ENCODE measurements around the gene ALDOB. TPM values are rescaled to one million over a fixed set of nuclear protein-coding genes. Genes with fewer than 3 reads are reported as not detected.

ALDOB gene
- total RNA-seq, 1 experiment from 2014 or later = not detected

DNA sequence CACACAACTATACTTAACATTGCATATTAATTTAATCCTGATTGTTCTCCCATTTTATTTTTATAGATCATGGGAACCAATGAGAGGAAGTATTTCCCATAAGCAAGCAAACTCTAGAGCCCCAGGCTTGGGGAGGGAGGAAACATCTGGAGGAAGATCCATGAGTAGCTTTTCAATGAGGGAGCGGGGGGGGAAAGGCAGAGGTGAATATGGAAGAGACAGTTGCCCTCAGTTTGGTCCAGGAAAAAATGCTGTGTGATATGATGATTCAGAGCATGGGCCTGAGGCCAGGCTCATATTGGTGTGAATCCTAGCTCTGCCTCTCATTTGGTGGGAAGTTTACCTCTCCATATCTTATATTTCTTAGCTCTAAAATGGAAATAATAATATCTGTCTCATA, 42.2 kb upstream of the ALDOB start:
- peaks cover 25% of the 10 kb centered on the region for H3K36me3 Mint-ChIP-seq (ENCODE audit: insufficient read depth, unreplicated experiment)
- peak overlapping the region; percentile 93 for H3K27ac Mint-ChIP-seq (ENCODE audit: low read depth, unreplicated experiment)
- ChIA-PET POLR2A (interaction anchor here (0.7 to 7.7 kb wide), 6 partner anchors 9 to 56 kb away, joined by 3 to 92 read pairs (median 18); partner anchors contain the start of gene RNF20), CTCF (interaction anchor here (0.9 to 15.0 kb wide), 7 partner anchors 10 to 89 kb away, joined by 3 to 173 read pairs (median 6); no protein-coding TSS in a partner anchor)
- TF ChIP-seq, protein P1, sequence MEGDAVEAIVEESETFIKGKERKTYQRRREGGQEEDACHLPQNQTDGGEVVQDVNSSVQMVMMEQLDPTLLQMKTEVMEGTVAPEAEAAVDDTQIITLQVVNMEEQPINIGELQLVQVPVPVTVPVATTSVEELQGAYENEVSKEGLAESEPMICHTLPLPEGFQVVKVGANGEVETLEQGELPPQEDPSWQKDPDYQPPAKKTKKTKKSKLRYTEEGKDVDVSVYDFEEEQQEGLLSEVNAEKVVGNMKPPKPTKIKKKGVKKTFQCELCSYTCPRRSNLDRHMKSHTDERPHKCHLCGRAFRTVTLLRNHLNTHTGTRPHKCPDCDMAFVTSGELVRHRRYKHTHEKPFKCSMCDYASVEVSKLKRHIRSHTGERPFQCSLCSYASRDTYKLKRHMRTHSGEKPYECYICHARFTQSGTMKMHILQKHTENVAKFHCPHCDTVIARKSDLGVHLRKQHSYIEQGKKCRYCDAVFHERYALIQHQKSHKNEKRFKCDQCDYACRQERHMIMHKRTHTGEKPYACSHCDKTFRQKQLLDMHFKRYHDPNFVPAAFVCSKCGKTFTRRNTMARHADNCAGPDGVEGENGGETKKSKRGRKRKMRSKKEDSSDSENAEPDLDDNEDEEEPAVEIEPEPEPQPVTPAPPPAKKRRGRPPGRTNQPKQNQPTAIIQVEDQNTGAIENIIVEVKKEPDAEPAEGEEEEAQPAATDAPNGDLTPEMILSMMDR (IDR thresholded peaks at IDR 0.05; ENCODE audit: unreplicated experiment) = no peak
- no peak overlapping the region for H3K4me3 Mint-ChIP-seq (ENCODE audit: unreplicated experiment)
- H3K4me1 Mint-ChIP-seq (ENCODE audit: insufficient read depth, unreplicated experiment) = peaks cover 60% of the 10 kb centered on the region
- BruUV-seq (replicated peaks) = no TSS peak
- H3K9me3 Mint-ChIP-seq (ENCODE audit: unreplicated experiment) = no peaks in the 10 kb centered on the region
- DNase-seq (ENCODE audit: unreplicated experiment) = peak; percentile 52
- H3K27me3 Mint-ChIP-seq (ENCODE audit: insufficient read depth, unreplicated experiment) = no peaks in the 10 kb centered on the region
- intact Hi-C loops (cut with micrococcal nuclease) = no loop called here

DNA sequence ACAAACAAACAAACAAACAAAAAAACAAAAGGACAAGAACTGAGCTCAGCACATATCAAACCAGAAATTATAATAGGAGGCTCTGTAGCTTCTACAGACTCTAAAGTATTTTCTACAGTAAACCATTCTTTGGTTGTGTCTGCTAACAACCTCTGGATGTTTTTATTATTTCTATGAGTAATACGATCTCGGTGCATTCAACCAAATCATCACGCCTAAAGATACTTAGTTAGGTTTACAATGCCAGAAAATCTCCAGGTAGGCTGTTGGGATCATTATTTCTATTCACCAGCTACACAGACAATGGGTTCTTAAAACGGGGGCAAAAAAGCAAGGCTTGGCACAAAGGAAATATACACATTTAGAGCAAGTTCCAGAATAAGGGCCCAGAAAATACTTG, 41.6 kb upstream of the ALDOB start:
- DNase-seq (ENCODE audit: unreplicated experiment) = peak; percentile 21
- TF ChIP-seq, protein P1 (IDR thresholded peaks at IDR 0.05; ENCODE audit: unreplicated experiment) = no peak
- ChIA-PET POLR2A (interaction anchor here (1.1 to 7.7 kb wide), 5 partner anchors 9 to 56 kb away, joined by 4 to 92 read pairs (median 20); partner anchors contain the start of gene RNF20), CTCF (interaction anchor here (0.8 to 15.0 kb wide), 8 partner anchors 10 to 762 kb away, joined by 3 to 173 read pairs (median 5); no protein-coding TSS in a partner anchor)
- no peak overlapping the region for H3K4me3 Mint-ChIP-seq (ENCODE audit: unreplicated experiment)
- no peaks in the 10 kb centered on the region for H3K9me3 Mint-ChIP-seq (ENCODE audit: unreplicated experiment)
- no peaks in the 10 kb centered on the region for H3K27me3 Mint-ChIP-seq (ENCODE audit: insufficient read depth, unreplicated experiment)
- peaks cover 55% of the 10 kb centered on the region for H3K4me1 Mint-ChIP-seq (ENCODE audit: insufficient read depth, unreplicated experiment)
- BruUV-seq (replicated peaks) = no TSS peak
- peaks cover 25% of the 10 kb centered on the region for H3K36me3 Mint-ChIP-seq (ENCODE audit: insufficient read depth, unreplicated experiment)
- intact Hi-C loops (cut with micrococcal nuclease) = no loop called here
- H3K27ac Mint-ChIP-seq (ENCODE audit: low read depth, unreplicated experiment) = peak overlapping the region; percentile 93

DNA sequence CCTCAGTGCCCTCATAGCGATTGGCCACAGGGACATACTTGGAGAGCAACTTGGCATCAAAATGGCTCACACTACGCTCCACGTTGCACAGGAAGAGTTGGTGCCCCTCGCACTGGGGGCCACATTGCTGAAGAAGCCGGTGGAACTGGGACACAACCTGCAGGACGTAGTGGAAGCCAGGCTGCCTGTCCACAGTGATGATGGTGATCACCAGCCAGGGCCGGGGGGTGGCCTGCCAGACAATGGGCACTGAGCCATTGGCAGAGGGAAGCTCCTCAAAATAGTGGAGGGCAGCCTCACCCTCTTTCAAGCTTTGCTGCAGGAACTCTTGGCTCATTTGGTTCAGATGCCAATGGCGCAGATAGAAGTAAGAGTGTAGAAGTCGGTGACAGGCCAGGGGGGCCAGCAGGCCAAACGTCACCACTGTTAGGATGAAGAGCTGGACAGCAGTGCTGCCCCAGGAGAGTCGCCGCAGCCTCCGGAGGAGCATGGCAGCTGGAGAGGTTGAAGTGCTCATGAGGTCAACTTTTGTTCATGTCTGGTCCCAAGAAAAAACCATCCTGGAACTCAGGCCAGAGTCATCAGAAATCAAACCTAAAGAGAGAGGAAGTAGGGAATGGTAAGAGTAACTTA, 41.1 kb upstream of the ALDOB start:
- TF ChIP-seq, protein P1 (IDR thresholded peaks at IDR 0.05; ENCODE audit: unreplicated experiment) = no peak
- BruUV-seq (replicated peaks) = no TSS peak
- H3K27ac Mint-ChIP-seq (ENCODE audit: low read depth, unreplicated experiment) = peak overlapping the region; percentile 93
- ChIA-PET CTCF (interaction anchor here (0.6 to 15.0 kb wide), 8 partner anchors 10 to 762 kb away, joined by 3 to 173 read pairs (median 5); no protein-coding TSS in a partner anchor), POLR2A (interaction anchor here (1.7 to 7.7 kb wide), 3 partner anchors 9 to 57 kb away, joined by 17 to 92 read pairs (median 27); partner anchors contain the start of gene RNF20)
- intact Hi-C loops (cut with micrococcal nuclease) = no loop called here
- H3K4me3 Mint-ChIP-seq (ENCODE audit: unreplicated experiment) = no peak overlapping the region
- H3K27me3 Mint-ChIP-seq (ENCODE audit: insufficient read depth, unreplicated experiment) = no peaks in the 10 kb centered on the region
- peaks cover 51% of the 10 kb centered on the region for H3K4me1 Mint-ChIP-seq (ENCODE audit: insufficient read depth, unreplicated experiment)
- H3K9me3 Mint-ChIP-seq (ENCODE audit: unreplicated experiment) = no peaks in the 10 kb centered on the region
- no peak for DNase-seq (ENCODE audit: unreplicated experiment)
- H3K36me3 Mint-ChIP-seq (ENCODE audit: insufficient read depth, unreplicated experiment) = peaks cover 25% of the 10 kb centered on the region

DNA sequence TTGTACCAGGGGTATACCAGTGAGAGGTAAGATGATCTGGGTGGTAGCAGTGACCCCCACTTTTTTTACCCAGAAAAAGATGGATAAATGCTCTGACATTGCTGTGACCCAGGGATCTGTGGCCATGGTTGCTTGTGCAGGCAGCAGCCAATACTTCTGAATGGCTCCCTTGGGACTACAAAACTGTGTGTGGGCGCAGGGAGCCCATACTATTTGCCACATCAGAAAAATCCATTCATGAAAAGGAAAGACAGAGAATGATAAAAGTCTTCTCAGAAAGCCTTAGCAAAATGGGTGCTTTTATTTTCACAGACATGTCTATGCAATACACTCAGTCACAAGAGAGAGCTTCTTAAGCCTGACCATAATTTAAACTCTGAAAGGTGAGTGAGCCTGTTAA, 37.3 kb upstream of the ALDOB start:
- TF ChIP-seq, protein P1 (IDR thresholded peaks at IDR 0.05; ENCODE audit: unreplicated experiment) = no peak
- no peak for DNase-seq (ENCODE audit: unreplicated experiment)
- no TSS peak for BruUV-seq (replicated peaks)
- Mint-ChIP-seq H3K27ac (ENCODE audit: low read depth, unreplicated experiment) (no peak overlapping the region), H3K4me1 (ENCODE audit: insufficient read depth, unreplicated experiment) (peaks cover 15% of the 10 kb centered on the region), H3K36me3 (ENCODE audit: insufficient read depth, unreplicated experiment) (peaks cover 32% of the 10 kb centered on the region), H3K9me3 (ENCODE audit: unreplicated experiment) (no peaks in the 10 kb centered on the region), H3K4me3 (ENCODE audit: unreplicated experiment) (no peak overlapping the region), H3K27me3 (ENCODE audit: insufficient read depth, unreplicated experiment) (no peaks in the 10 kb centered on the region)
- POLR2A ChIA-PET = interaction anchor here (1.7 to 3.9 kb wide), 3 partner anchors 8 to 14 kb away, joined by 4 to 18 read pairs (median 6); a partner anchor contains a TSS
- CTCF ChIA-PET = interaction anchor here (0.7 to 22.0 kb wide), 5 partner anchors 13 to 94 kb away, joined by 3 to 751 read pairs (median 13); partner anchors contain the start of gene RNF20
- intact Hi-C loops (cut with micrococcal nuclease) = no loop called here

Data from MCF 10A (cell line).